Stimulated activated naive CD8-positive, alpha-beta T cell treated with anti-CD3 and anti-CD28 coated beads, Interleukin-15, Interleukin-2, amounts not matched to agents 100 U/mL and 50 U/mL, for 24 hours (primary cell): ENCODE data around the gene INSIG1.
A peak's percentile ranks its signal among the peaks of the same experiment; 100 is the strongest.

Experiments used
- ATAC-seq: fragments of 150-1000 bp; cut with Tn5 transposase; one replicate; pipeline ENCODE4 v1.10.0; 2021
- DNase-seq: peaks from one replicate; pipeline ENCODE4 v3.0.0; 2021

INSIG1 gene

DNA sequence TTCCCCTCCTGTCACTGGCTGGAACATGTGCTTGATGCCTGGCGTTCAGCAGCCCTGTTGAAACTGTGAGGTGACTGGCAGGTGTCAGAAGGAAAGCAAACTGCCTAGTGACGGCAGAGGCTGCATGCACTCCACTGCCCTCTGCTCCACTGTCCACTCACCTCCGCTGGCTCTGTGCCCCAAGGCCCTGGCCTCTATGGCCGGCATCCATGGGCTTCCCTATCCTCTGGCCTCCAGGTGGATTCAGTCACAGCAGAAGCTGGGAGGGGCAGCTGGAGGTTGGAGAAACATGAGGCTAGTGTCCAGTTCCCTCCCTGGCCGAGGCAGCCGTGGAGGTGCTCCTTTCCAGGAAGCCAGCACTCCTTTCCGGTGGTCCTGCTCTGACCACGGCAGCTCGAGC, 31.2 kb upstream of the INSIG1 start:
- ATAC-seq = no peak
- DNase-seq = no peak

DNA sequence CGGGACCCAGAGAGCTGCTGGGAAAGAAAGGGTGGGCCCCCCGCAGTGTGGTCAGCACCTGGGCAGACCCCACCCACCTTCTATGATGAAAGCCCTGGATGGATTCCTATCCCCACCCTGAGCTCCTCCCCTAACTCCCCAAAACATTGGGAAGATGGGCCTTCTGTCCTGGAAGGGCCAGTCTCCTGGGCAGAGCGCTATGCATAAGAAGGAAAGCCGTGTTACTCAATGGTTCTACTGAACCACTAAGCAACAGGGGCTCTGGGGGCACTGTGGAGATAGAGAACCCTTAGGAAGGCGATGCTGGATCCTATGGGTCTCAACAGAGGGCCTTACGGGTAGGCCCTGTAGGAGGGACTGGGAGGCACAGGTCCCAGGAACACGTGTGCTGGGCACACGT, 30.7 kb upstream of the INSIG1 start:
- DNase-seq (no peak), ATAC-seq (no peak)

DNA sequence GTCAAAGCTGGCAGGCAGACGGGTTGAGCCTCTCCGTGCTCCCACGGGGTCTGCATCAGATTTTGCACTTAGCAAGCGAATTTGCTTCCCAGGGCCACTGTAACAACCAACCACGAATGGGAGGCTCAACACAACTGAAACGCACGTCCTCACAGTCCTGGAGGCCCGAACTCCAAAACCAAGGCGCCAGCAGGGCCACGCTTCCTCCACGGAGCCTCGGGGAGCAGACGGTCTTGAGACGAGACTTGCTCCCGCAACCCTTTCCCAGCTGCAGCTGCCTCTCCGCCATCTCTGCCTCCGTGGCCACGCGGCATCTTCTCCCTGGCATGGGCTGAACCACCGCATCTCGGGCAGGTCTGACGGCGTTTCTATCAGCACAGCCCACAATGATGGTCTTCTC, 30.2 kb upstream of the INSIG1 start:
- no peak for DNase-seq
- no peak for ATAC-seq

DNA sequence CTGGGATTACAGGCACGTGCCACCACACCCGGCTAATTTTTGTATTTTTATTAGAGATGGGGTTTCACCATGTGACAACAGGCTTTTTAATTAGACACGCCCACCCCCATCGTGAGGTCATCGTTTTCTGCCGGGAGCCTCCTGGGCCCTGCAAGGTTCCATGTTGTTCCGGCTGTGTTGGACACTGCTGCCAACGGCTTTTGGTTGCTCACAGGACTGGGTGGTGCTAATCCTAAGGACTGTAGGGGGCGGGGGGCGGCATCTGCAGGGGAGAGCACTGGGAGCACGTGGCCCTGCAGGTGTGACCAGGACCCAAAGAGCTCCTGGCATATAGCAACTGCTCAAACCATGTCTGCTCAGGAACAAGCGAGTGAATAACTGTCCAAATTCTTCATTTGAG, 29.5 kb upstream of the INSIG1 start:
- no peak for DNase-seq
- no peak for ATAC-seq

GRCh38 chr7:155268921-155269650, 28.6 kb upstream of the INSIG1 start:
- DNase-seq = no peak

DNA sequence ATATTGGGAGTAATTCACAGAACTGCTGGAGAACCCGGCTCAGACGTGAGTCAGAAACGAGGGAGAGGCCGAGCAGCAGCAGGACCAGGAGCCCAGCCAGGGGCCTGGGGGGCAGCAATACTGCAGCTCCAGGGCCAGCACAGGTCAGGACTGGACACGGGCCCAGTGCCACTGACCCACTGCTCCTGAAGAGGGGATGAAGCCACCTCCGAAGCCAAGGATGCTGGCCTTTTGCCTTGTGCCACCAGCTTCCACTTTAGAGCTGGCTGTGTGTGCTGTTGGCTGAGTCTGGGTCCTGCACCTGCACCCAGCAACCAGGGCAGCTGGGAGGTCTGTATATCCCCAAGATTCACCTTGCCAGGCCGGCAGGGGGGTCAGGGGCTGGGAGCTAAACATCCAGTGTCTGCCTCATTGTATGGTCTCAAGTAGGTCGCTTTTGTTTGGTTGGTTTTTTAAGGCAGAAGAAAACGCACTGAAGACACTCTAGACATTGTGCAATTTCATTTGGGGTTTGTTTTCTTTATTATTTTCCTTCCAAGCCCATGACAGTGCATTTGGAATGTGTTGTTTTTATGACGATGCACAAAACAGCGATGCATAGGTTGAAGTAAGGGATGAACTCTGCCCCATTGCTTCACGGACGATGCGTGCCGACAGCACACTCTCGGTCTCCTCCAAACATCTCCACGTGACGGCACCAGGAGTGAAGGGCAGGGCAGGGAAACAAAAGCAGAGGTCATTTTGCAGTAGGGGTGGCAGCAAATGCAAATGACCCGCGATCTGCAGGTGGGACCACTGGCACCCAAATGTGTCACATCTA, 27.7 kb upstream of the INSIG1 start:
- no peak for ATAC-seq

More at GRCh38 chr7:155268921-155269650, 28.6 kb upstream of the INSIG1 start:
- ATAC-seq = no peak

GRCh38 chr7:155270861-155271260, 26.8 kb upstream of the INSIG1 start:
- ATAC-seq (no peak), DNase-seq (no peak)

More for the DNA sequence above, 27.7 kb upstream of the INSIG1 start:
- DNase-seq = no peak

DNA sequence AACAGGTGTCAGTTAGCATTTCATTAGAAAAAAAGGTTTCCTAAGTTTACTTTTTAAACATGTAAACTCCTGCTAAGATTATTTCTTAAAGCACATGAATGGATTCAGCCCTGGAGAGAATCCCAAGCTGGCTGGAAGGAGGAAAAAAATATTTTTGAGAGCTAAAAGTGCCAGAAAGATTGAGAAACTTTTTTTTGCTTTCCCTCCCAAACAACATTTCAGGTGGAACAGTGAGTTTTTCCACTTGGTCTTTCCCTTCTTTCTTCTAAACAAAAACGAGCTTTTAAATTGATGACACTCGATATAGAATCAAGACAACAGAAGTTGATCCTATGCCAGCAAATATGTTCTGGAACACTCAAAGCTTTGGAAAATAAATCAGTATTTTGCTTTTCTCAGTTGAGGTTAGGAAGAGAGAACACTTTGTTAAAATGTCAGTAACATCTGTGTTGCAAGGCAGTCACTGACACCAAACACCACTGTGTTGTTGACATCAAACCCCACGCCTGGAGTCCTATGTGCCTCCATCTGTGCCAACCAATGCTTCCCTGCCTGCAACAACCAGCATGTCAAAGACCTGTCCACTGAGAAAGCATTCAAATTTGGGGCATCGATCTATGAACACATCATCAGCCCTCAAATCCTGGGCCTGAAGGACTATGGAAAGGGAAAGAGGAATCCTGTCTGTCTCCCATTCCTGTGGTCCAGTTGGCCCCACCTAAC, 22.9 kb upstream of the INSIG1 start:
- ATAC-seq (no peak), DNase-seq (no peak)

- DNase-seq (no peak), ATAC-seq (no peak)
Observed at GRCh38 chr7:155276042-155276799, 21.5 kb upstream of the INSIG1 start.

GRCh38 chr7:155276800-155277375, 20.8 kb upstream of the INSIG1 start:
- DNase-seq (no peak), ATAC-seq (no peak)

DNA sequence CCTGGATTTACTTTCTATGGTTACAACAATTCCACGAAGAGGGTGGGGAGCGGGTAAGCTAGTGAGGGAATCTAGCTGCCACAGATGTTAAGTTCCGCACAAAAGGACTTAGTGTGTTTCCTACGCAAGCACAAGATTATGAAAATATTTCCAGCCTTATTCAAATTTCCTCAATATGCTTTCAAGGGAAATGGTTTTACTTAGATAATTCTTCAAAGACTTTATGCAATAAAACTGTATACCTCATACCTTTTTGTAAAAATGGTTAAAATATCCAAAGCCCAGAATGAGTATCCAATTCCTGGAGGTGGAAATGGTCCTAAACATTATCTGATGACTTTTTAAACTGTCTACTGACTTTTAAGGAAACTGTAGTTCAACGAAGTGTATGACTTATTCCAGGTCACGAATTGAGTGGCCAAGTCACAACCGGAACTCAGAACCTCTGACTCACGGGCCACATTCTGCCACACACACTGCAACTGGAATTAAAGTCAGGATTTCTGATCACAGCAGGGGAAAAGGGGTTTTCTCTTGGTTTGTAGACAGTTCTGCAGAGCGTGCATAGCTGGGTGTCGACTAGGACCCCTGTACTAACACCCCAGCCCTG, 20.2 kb upstream of the INSIG1 start:
- DNase-seq = no peak

DNA sequence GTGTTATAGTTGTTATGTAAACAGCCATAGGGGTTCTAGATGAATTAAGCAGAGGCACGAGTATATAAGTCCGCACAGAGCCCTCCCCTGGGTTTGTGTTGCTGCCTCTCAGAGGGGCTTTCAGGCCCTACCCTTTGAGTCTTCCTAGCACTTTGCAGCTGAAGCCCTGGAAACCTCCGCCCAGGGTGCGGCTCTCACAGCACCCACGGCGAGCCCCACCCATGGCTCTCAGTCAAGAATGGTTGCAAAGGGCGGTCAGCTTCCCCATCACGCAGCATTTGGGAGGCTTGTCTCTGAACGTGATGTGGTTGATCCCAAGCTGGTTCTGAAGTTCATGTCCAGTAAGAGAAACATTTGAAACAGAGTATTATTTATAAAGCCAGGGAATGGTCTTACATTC, 18.8 kb upstream of the INSIG1 start:
- ATAC-seq (no peak), DNase-seq (no peak)

More for the DNA sequence above, 20.2 kb upstream of the INSIG1 start:
- peak; percentile 38 for ATAC-seq

- ATAC-seq (no peak), DNase-seq (no peak)
Observed at GRCh38 chr7:155279787-155280445, 17.8 kb upstream of the INSIG1 start.

- ATAC-seq = peak; percentile 62
- DNase-seq = peak; percentile 36
Observed at GRCh38 chr7:155280446-155281397, 17.0 kb upstream of the INSIG1 start.

GRCh38 chr7:155281398-155281969, 16.2 kb upstream of the INSIG1 start:
- ATAC-seq = no peak
- DNase-seq = no peak

DNA sequence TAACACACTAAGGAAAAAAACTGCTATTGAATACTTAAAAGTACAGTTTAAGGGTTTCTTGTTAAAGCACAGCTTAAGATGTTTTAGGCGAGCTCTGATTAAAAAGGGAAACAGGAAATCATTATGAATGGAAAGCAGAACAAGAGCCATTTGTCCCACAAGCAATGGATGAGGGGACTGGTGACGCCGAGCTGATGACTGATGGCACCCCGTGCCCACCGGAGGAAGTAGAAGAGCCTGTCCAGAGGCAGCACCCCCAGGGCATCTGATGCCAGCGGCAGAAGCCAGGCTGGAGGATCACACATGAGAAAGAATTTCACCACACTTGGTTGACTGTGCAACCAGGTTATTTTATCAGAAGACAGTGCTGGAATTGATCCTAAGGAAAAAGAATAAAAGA, 15.0 kb upstream of the INSIG1 start:
- ATAC-seq = no peak
- no peak for DNase-seq

DNA sequence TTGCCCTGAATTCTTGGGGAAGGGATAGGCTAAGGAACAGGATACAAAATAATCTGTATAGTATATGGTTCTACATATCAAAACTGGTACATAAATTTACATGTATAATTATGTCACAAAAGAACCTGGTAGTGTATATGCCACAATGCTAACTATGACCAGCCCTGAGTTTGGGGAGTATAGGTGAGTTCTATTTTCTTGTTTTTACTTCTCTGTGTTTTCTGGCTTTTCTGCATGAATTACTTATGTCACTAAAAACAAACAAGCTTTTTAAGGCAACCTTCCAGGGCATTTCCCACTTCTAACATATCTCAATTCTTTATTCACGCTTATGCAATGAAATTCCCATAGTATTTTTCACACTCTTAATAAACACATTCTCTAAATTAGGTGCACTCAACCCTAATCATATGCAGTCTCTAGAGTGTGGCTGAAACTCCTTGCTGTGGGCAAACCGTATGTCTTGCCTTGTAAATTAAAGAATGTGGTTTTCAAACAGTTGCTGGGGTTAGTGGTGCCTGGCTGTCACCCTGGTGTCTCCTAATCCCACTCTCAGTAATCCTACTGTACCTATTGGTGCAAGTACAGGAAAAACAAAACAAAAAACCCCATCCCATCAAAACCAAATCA, 14.0 kb upstream of the INSIG1 start:
- ATAC-seq (peak; percentile 67), DNase-seq (no peak)

DNA sequence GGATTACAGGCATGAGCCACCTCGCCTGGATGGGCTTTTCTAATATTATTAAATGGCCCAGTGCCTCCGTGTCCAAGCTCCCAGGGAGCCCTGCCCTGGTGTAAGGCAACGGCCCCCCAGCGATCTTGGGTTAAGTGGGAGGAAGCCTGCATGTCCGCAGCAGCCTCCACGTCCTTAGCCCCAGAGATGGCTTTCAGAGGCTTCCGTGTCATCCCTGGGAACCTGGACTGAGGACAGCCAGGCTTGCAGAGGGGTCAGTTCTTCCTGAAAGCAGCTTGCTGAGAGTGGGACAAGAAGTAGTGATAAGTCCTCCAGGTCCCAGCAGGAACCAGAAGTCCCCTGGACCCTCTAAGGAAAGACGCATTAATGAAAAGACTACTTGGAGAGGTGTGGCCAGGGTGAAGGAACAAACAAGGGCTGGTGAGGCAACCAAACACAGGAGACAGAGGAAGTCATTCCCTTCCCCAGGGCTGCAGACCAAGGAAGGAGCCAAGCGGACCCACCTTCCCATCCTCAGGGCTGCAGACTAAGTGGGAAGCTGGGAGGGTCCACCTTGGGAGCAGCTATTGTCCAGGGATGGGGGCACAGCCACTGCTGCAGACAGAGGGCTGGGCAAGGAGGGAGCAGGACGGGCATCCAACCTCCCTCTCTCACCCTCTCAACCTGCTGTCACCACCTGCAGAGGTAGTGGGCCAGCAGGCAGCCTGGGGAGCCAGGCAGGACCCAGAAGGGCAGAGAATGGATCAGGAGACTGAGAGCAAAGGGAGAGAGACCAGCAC, 13.0 kb upstream of the INSIG1 start:
- no peak for ATAC-seq
- no peak for DNase-seq
